Measurements from ENCODE around the gene NBPF19.
"Not testable (repeated sequence)": the region's sequence is repeated elsewhere in the genome, so short reads cannot be mapped to it uniquely, and the experiment has no call there.

- TF ChIP-seq CTCF, POLR2A (IDR thresholded peaks at IDR 0.05): not testable (repeated sequence)
Measured at GRCh38 chr1:149445451-149445850, 29.4 kb upstream of the NBPF19 start.

All from testis (tissue), 2 donors.